ENCODE results near the gene ARSA.
"Not testable (repeated sequence)": the region's sequence is repeated elsewhere in the genome, so short reads cannot be mapped to it uniquely, and the experiment has no call there.

The ARSA gene

GRCh38 chr22:50621356-50621880, 6.5 kb downstream of the ARSA start:
- H3K27ac ChIP-seq (ENCODE audit: insufficient read depth, low read depth, low read length, poor library complexity, severe bottlenecking) = no peak overlapping the region
- no peaks in the 10 kb centered on the region for H3K9me3 ChIP-seq (ENCODE audit: control insufficient read depth, low read length)
- peaks cover 11% of the 10 kb centered on the region for H3K4me1 ChIP-seq (ENCODE audit: control insufficient read depth, insufficient read depth, low read length)
- WGBS, 2 experiments = 61 to 64% methylated on average over 10 of the region's 10 CpGs
- H3K4me3 ChIP-seq (ENCODE audit: insufficient read depth, low read depth, low read length) = no peak overlapping the region
- no peaks in the 10 kb centered on the region for H3K36me3 ChIP-seq (ENCODE audit: control insufficient read depth, insufficient read depth, low read length)
- H3K27me3 ChIP-seq (ENCODE audit: control insufficient read depth, insufficient read depth, low read length, poor library complexity, severe bottlenecking) = peaks cover 13% of the 10 kb centered on the region

- Histone ChIP-seq H3K27ac (ENCODE audit: insufficient read depth, low read depth, low read length, poor library complexity, severe bottlenecking) (no peak overlapping the region), H3K36me3 (ENCODE audit: control insufficient read depth, insufficient read depth, low read length) (no peaks in the 10 kb centered on the region), H3K4me3 (ENCODE audit: insufficient read depth, low read depth, low read length) (peak overlapping the region; percentile 27), H3K4me1 (ENCODE audit: control insufficient read depth, insufficient read depth, low read length) (peaks cover 11% of the 10 kb centered on the region), H3K27me3 (ENCODE audit: control insufficient read depth, insufficient read depth, low read length, poor library complexity, severe bottlenecking) (peaks cover 13% of the 10 kb centered on the region), H3K9me3 (ENCODE audit: control insufficient read depth, low read length) (no peaks in the 10 kb centered on the region)
- 58% methylated on average over 25 of the region's 25 CpGs for WGBS, 2 experiments
Observed at GRCh38 chr22:50620593-50621355, 7.2 kb downstream of the ARSA start.

GRCh38 chr22:50614296-50614695, 13.7 kb downstream of the ARSA start:
- WGBS, 2 experiments = 89 to 97% methylated on average over 3 of the region's 3 CpGs
- H3K9me3 ChIP-seq (ENCODE audit: control insufficient read depth, low read length); H3K27me3 ChIP-seq (ENCODE audit: control insufficient read depth, insufficient read depth, low read length, poor library complexity, severe bottlenecking); H3K27ac ChIP-seq (ENCODE audit: insufficient read depth, low read depth, low read length, poor library complexity, severe bottlenecking); H3K36me3 ChIP-seq (ENCODE audit: control insufficient read depth, insufficient read depth, low read length); H3K4me1 ChIP-seq (ENCODE audit: control insufficient read depth, insufficient read depth, low read length); H3K4me3 ChIP-seq (ENCODE audit: insufficient read depth, low read depth, low read length): not testable (repeated sequence)

DNA sequence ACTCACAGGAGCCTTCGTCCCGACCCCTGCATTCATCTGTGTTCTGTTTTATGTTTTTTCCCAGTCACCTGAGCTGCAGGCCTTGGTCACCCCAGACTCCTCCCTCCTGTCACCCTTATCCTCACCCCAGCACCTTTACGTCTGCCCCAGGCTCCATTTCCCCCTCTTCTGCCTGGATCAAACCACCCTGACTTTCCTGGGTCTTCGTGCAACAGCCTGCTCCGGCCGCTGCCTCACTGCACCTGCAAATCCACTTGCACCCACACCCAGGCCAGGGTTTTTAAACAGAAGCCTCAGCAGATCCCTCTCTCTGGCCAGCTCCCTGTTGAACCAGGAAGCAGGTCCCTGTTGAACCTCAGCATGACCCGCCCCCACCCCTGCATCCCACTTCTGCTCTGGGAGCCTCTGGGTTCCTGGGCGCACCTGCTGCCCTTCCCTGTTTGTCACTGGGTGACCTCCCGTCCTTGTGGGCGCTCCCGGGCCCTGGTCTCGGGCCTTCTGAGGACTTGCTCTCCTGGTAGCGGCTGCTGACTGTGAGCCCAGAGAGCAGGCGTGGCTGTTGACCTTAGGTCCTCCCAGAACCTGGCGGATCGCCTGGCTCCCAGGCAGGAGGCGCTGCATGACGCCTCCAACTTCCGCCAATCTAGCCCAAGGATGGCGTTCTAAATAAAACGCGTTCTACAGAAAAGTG, 14.5 kb downstream of the ARSA start:
- 86 to 88% methylated on average over 22 of the region's 22 CpGs for WGBS, 2 experiments
- Histone ChIP-seq H3K27me3 (ENCODE audit: control insufficient read depth, insufficient read depth, low read length, poor library complexity, severe bottlenecking) (peaks cover 8% of the 10 kb centered on the region), H3K4me1 (ENCODE audit: control insufficient read depth, insufficient read depth, low read length) (no peaks in the 10 kb centered on the region), H3K9me3 (ENCODE audit: control insufficient read depth, low read length) (no peaks in the 10 kb centered on the region), H3K36me3 (ENCODE audit: control insufficient read depth, insufficient read depth, low read length) (no peaks in the 10 kb centered on the region), H3K4me3 (ENCODE audit: insufficient read depth, low read depth, low read length) (no peak overlapping the region), H3K27ac (ENCODE audit: insufficient read depth, low read depth, low read length, poor library complexity, severe bottlenecking) (no peak overlapping the region)

DNA sequence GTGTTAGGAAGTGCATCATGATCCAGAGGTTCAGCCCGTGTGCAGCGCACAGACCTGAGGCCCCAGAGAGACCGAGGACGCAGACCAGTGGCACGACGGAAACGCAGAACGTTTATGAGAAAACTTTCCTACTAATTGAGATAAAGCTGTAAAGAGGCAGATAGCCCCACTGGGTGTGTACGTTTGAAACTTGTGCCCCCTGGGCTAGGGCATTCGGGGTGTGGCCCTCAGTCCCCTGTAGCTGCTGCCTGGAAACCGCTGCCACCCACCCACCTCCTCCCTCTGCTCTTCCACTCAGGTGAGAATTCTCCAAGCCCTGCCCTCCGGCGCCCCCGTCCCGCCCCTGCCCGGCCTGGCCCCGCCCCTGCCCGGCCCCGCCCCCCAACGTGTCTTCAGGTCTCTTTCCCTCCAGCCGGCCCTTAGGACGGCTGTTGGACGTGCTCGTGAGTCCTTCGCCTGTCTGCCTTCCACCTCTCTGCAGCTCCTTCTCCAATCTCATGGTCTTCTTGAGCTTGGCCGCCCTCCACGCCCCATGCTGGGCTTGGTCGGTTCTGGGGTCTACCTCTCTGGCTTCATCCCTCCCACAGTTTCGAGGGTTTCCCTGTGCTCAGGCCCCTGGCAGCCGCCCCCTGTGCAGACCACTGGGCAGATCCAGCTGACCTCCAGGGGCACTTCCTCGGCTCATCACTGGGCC, 15.3 kb downstream of the ARSA start:
- WGBS, 2 experiments = 45 to 47% methylated on average over 31 of the region's 31 CpGs
- no peaks in the 10 kb centered on the region for H3K36me3 ChIP-seq (ENCODE audit: control insufficient read depth, insufficient read depth, low read length)

GRCh38 chr22:50612168-50612527, 15.8 kb downstream of the ARSA start:
- Histone ChIP-seq H3K4me3 (ENCODE audit: insufficient read depth, low read depth, low read length) (no peak overlapping the region), H3K9me3 (ENCODE audit: control insufficient read depth, low read length) (no peaks in the 10 kb centered on the region), H3K27ac (ENCODE audit: insufficient read depth, low read depth, low read length, poor library complexity, severe bottlenecking) (no peak overlapping the region), H3K36me3 (ENCODE audit: control insufficient read depth, insufficient read depth, low read length) (no peaks in the 10 kb centered on the region), H3K27me3 (ENCODE audit: control insufficient read depth, insufficient read depth, low read length, poor library complexity, severe bottlenecking) (peaks cover 19% of the 10 kb centered on the region), H3K4me1 (ENCODE audit: control insufficient read depth, insufficient read depth, low read length) (no peaks in the 10 kb centered on the region)
- WGBS, 2 experiments = 81 to 86% methylated on average over 6 of the region's 6 CpGs

More for the DNA sequence above, 15.3 kb downstream of the ARSA start:
- peaks cover 14% of the 10 kb centered on the region for H3K27me3 ChIP-seq (ENCODE audit: control insufficient read depth, insufficient read depth, low read length, poor library complexity, severe bottlenecking)
- no peaks in the 10 kb centered on the region for H3K4me1 ChIP-seq (ENCODE audit: control insufficient read depth, insufficient read depth, low read length)
- no peak overlapping the region for H3K27ac ChIP-seq (ENCODE audit: insufficient read depth, low read depth, low read length, poor library complexity, severe bottlenecking)
- no peak overlapping the region for H3K4me3 ChIP-seq (ENCODE audit: insufficient read depth, low read depth, low read length)
- H3K9me3 ChIP-seq (ENCODE audit: control insufficient read depth, low read length) = no peaks in the 10 kb centered on the region

DNA sequence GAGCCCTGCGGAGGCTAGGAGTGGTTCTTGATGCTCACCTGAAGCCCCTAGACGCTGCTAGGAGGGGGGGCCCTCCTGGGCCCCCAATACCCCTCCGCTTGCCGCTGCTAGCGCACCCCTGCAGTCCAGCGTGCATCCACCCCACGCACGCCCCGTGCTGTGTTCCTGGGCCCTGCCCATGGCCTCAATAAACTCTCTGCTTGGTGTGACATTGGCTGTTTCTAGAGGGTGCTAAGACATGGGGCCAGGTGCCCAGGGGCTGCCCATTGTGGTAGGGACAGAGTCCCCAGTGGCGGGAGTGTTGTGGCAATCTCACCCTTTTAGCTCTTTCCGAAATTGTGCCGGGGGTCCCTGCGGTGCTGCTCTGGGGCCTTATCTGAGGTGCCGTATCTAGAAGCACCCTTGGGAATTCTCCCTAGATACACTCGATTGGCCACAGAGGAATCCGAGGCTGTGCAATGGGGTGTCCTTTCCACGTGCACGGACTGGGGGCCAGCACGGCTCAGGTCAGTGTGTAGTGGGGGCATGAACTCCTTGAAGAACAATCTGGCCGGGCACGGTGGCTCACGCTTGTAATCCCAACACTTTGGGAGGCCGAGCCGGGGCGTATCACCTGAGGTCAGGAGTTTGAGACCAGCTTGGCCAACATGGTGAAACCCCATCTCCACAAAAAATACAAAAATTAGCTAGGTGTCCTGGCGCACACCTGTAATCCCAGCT, 16.5 kb downstream of the ARSA start:
- H3K36me3 ChIP-seq (ENCODE audit: control insufficient read depth, insufficient read depth, low read length) = no peaks in the 10 kb centered on the region
- 93 to 94% methylated on average over 26 of the region's 26 CpGs for WGBS, 2 experiments
- no peak overlapping the region for H3K27ac ChIP-seq (ENCODE audit: insufficient read depth, low read depth, low read length, poor library complexity, severe bottlenecking)
- peaks cover 26% of the 10 kb centered on the region for H3K27me3 ChIP-seq (ENCODE audit: control insufficient read depth, insufficient read depth, low read length, poor library complexity, severe bottlenecking)
- no peaks in the 10 kb centered on the region for H3K9me3 ChIP-seq (ENCODE audit: control insufficient read depth, low read length)
- H3K4me3 ChIP-seq (ENCODE audit: insufficient read depth, low read depth, low read length) = no peak overlapping the region
- no peaks in the 10 kb centered on the region for H3K4me1 ChIP-seq (ENCODE audit: control insufficient read depth, insufficient read depth, low read length)

DNA sequence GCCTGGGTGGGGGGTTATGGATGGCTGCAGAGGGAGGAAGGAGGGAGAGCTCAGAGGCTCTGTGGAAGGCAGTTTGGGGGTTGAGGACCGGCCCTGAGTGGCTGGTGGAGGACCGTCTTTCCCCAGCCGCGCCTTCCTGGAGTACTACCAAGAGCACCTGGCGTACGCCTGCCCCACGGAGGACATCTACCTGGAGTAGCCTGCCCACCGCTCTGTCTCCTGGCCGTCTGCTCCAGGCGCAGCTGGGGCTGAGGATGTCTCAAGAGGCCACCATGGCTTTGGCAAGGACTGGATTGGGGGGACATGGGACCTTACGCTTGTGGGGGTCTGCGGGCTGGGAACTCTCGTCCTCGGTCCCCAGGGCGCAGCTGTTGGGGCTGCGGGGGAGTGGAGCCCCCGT, 17.4 kb downstream of the ARSA start:
- Histone ChIP-seq H3K27me3 (ENCODE audit: control insufficient read depth, insufficient read depth, low read length, poor library complexity, severe bottlenecking) (peaks cover 35% of the 10 kb centered on the region), H3K4me1 (ENCODE audit: control insufficient read depth, insufficient read depth, low read length) (no peaks in the 10 kb centered on the region), H3K36me3 (ENCODE audit: control insufficient read depth, insufficient read depth, low read length) (no peaks in the 10 kb centered on the region), H3K4me3 (ENCODE audit: insufficient read depth, low read depth, low read length) (no peak overlapping the region), H3K27ac (ENCODE audit: insufficient read depth, low read depth, low read length, poor library complexity, severe bottlenecking) (no peak overlapping the region), H3K9me3 (ENCODE audit: control insufficient read depth, low read length) (no peaks in the 10 kb centered on the region)
- WGBS, 2 experiments = 90 to 91% methylated on average over 17 of the region's 17 CpGs

DNA sequence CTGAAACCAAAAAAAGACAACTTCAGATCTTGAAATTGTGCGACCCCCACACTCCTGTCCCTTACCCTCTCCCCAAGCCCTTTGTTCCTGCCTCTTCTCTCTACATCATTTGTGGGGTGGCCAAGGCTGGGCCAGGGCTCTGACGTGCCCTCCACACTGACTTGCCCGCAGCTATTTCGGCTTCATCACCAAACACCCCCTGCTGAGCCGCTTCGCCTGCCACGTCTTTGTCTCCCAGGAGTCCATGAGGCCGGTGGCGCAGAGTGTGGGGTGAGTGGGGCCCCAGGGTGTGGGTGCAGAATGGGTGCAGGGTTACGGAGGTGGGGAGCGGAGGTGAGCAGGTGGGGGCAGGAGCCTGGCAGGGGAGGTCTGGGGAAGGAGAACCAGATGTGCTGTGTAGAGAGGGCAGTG, 17.9 kb downstream of the ARSA start:
- Histone ChIP-seq H3K36me3 (ENCODE audit: control insufficient read depth, insufficient read depth, low read length) (no peaks in the 10 kb centered on the region), H3K27me3 (ENCODE audit: control insufficient read depth, insufficient read depth, low read length, poor library complexity, severe bottlenecking) (peaks cover 40% of the 10 kb centered on the region), H3K27ac (ENCODE audit: insufficient read depth, low read depth, low read length, poor library complexity, severe bottlenecking) (no peak overlapping the region), H3K4me1 (ENCODE audit: control insufficient read depth, insufficient read depth, low read length) (no peaks in the 10 kb centered on the region), H3K9me3 (ENCODE audit: control insufficient read depth, low read length) (no peaks in the 10 kb centered on the region), H3K4me3 (ENCODE audit: insufficient read depth, low read depth, low read length) (no peak overlapping the region)
- 90% methylated on average over 11 of the region's 11 CpGs for WGBS, 2 experiments

All from ectodermal cell (in vitro differentiated cells).